ENCODE data around the gene CUBN. TPM values are rescaled to one million over a fixed set of nuclear protein-coding genes. Genes with fewer than 3 reads are reported as not detected.

The CUBN gene
- total and polyA plus RNA-seq, 2 of the 13 experiments (the other 11 are each of a cell fraction or from before 2014, with no cell fraction given) = 0.27 to 0.32 TPM

GRCh38 chr10:17062955-17063484, 66.6 kb downstream of the CUBN start (continued):
- TF ChIP-seq ZBTB4 (CRISPR knock-in tag; IDR thresholded peaks at IDR 0.05; ENCODE audit: borderline replicate concordance) = no peak
- 0 out of 2 replicates have a peak, but pooled peaks have one; percentile 9 for TF ChIP-seq ARID3A (IDR thresholded peaks at IDR 0.05; ENCODE audit: low read depth, low read length)
- TF ChIP-seq CTCF (CRISPR knock-in tag; IDR thresholded peaks at IDR 0.05) = peak; percentile 6; the same call in 1 of the 2 replicates
- no peak for TF ChIP-seq IRF2 (CRISPR knock-in tag; IDR thresholded peaks at IDR 0.05)
- no peak for TF ChIP-seq UBTF (CRISPR knock-in tag; IDR thresholded peaks at IDR 0.05)
- no peak for TF ChIP-seq SIN3B (IDR thresholded peaks at IDR 0.05; ENCODE audit: low read length)
- TF ChIP-seq MBNL3 (CRISPR knock-in tag; conservative IDR thresholded peaks at IDR 0.05) = no peak
- no peak for TF ChIP-seq PLRG1 (conservative IDR thresholded peaks at IDR 0.05)
- TF ChIP-seq DZIP1 (CRISPR knock-in tag; IDR thresholded peaks at IDR 0.05) = no peak
